Stimulated activated CD8-positive, alpha-beta memory T cell treated with anti-CD3 and anti-CD28 coated beads, Interleukin-15, amount 100 ng/mL, for 1 hour (primary cell): ENCODE data around the gene INSL3.
A peak's percentile ranks its signal among the peaks of the same experiment; 100 is the strongest.

Experiments used
- DNase-seq: peaks from one replicate; pipeline ENCODE4 v3.0.0-alpha.2; 2020; ENCODE audit warnings: low read depth

The INSL3 gene

DNA sequence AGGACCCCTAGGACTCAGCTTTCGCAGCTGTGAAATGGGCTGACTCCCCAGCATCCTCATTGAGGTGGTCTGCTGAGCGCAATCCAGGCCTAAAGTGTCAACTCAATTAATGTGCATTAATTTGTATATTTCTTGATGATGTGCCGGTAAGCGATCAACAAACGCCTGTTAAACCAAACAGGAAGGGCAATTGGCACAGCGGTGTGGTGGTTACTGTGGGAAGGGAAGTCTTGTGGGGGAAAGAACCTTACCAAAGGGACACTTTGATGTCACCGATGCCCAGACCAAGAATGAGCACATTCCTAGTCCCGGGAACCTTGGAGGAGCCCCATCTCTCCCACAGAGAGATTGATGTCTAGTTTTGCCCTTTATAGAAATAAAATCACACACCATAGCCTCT lies 24.8 kb upstream of the INSL3 start:
- DNase-seq = no peak

DNA sequence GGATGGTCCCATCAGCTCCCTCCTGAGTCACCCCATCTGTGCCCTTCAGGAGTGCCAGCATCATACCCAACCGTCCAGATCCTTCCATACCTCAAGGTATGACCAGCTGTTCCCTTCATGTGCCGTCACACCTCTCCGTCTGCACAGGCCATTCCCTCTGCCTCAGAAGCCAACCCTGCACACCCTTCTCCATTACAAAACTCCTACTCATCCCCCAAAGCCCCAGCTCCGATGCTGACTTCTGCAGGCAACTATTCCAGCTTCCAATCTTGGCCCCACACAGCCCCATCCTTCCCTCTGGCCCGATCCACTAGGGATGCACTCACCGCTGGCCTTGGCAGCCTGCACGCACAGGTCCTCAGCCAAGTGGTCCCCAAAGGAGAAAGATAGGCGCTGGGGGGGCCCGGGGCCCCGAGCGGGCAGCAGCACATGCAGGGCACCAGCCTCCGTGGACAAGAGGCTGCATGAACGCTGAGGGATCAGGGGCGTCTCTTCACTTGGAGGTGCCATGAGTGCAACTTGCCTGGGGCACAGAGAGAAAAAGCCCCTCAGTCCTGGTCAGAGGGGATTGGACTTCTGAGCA lies 22.7 kb upstream of the INSL3 start:
- DNase-seq = no peak

DNA sequence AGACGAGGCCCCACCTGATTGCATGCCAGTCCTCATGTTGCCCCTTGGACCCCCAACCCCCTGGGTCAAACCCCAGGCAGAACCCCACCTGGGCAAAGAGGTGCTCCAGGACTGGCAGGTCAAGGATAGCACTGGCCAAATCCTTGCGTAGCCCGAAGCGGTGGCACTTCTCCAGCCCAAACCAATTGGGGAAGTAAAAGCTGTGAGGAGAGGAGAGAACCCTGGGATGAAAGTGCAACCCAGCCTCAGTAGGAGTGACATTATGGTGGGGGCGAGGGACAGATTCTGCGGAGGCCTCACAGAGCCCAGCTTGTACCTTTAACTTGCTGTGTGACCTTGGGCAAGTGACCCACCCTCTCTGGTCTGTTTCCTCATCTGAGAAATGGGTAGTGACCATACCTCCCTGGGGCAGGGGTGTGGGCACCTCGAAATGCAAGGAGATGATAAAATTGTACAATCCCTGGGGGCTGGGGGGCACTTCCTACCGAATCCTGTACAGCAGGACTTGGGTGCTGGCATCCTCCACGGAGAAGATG lies 22.0 kb upstream of the INSL3 start:
- no peak for DNase-seq

DNA sequence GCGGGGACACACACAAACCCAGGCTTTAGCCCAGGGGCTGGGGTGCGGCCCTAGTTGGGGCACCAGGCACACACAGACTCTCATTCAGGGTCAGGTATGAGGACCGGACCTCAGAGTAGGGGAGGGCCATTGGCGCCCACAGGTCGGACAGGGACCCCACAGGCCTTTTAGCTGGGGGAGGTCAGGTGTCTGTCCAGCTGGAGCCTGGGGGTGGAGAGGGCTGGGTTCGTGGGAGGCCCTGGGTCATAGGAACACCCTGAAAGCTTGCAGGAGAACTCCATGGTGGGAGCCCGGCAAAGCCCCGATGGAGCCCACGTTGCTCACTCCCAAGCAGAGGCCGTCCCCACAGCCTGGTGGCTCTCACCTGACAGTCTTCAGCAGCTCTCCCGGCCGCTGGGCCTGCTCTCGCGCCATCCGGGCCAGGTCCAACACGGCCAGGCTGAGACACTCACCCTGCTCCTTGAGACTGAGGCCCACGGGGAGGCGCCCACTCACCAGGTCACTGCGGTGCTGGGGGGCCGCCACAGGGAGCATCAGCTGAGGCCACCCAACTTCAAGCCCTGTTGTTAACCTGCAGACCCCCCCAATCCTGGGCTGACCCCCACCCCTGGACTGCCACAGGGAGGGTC lies 21.5 kb upstream of the INSL3 start:
- no peak for DNase-seq

DNA sequence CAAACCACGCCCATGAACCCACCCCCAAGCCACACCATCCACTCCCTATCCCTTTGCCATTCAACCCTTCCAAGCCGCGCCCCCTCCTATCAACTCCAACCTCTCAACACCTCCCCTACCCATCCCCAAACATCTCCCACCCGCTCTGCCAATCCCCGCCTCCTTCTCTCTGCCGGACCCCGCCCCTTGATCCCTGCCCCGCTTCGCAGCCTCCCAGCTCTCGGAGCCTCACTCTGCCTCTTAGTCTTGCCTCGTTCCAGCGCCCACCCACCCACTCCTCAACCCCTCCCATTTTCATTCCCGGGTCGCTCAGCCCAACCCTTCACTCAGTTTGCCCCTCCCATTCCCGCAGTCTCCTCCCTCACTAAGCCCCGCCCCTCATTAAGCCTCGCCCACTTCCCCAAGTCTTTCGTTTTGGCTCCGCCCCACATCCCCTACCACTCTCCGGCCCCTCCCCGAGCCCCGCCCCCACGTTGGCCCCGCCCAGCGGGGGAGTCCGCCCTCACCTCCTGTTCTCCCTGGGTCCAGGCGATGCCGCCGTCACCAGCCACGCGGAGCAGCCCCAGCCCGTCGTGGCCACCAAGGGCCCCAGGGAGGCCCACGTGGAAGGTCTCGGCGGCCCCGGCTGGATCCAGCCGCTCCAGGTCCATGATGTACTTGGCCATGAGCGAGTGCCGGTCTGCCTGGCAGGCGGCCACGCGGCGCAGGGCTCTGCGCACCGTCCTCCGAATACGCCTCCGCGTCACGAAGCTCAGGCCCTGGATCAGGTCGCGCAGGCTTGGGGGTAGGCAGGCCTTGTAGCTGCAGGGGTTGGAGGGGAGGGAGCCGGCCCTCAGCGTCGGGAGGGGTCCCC lies 20.7 kb upstream of the INSL3 start:
- DNase-seq = peak; percentile 40

DNA sequence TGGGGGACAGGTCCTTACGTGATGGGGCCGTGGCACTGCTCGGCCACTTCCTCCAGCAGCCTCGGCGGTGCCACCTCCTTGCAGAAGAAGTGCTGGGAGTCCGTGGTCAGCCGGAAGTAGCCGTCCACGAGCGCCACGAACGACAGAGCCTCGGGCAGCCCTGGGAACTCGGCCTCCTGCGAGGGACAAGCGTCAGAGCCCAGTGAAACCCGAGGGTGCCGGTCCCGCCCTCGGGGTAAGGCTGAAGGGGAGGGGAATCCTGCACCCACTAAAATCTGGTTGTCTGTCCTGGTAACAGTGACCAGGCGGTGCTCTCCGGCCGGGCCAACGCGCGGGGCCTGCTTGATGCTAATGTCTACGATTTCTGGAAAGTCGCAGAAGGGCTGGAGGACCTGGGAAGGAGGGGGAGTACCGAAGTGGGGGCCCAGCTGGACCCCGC lies 20.1 kb upstream of the INSL3 start:
- DNase-seq = no peak

DNA sequence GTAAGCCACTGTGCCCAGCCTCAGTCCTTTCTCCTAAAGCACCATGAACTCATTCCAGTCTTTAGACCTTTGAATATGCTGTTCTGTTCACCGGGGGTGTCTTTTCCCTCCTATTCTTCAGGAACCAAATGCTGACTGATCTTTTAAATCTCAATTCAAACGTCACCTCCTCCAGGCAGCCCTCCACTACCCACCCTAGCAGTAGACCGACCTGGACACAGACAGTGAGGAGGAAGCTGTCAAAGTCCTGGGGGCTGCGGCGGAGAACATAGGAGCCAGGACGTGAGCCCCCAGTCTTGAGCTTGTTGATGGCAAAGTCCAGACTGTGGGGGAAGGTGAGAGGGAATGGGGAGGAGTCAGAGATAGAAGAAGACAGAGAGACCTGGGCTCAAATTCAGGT lies 18.7 kb upstream of the INSL3 start:
- DNase-seq = no peak

DNA sequence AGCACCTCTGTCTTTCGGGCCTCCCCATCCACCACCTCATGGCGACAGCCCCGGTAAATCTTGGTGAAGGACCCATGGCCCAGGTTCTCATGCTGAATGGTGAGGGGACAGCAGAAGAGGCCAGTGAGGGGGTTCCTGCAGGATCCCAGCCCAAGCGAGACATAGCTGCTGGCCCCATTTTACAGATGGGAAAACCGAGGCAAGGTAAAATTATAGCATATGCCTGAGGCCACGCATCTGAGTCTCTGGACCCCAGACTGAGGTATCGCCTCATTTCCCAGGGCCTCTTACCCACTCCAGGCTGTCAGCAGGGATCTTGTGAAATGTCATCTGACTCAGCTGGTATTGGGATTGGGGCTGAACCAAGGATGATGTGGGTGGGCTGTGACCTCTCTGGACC lies 16.7 kb upstream of the INSL3 start:
- DNase-seq = no peak

DNA sequence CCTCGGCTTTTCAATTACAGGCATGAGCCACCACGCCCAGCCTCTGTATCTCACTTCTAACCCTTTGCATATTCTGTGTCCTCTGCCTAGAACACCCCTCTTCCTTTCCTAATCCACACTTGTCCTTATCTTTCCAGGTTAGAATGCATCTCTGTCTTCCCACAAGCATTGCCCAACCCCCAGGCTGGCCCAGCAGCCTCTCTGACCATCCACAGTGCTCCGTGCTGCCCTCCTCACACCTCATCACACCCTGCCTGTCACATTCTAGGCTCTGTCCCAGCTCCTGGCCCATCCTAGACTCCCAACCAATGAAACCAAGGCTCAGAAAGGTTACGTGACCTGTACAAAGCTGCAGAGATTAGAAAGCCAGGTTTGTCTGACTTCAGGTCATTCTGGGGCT lies 15.2 kb upstream of the INSL3 start:
- no peak for DNase-seq

DNA sequence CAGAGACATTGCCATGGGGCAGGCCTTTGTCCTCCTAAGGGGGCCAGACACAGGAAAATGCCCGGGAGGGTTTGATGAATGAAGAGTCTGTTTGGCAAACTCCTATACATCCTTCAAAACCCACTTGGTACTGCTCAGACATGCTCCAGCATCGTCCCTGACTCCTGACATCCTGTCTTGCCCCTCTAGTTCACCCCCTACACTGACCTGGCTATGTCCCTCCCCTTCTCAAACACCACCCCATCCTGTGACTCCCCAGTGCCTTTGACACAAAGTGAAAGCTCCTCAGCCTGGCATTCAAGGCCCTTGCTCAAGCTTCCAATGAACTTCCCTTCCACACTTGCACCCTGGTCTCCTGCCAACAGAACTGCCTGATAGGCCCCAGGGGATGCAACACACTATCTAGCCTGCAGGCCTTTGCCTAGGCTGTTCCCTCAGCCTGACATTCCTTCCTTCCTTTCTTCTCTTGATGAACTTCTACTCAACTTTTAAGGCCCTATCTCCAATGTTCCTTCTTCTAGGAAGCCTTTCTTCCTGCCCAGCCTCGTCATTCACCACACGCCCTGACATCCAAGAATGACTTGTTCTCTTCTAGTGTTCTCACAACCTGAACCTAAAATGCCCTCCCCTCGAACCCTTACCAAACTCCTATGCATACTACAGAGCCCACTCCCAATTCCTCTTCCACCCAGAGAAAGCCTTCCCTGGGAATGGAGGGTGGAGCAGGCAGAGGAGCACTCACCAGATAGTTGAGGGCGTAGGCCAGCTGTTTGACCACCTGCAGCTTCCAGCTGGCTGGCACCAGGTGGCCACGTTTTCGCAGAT lies 14.1 kb upstream of the INSL3 start:
- no peak for DNase-seq

DNA sequence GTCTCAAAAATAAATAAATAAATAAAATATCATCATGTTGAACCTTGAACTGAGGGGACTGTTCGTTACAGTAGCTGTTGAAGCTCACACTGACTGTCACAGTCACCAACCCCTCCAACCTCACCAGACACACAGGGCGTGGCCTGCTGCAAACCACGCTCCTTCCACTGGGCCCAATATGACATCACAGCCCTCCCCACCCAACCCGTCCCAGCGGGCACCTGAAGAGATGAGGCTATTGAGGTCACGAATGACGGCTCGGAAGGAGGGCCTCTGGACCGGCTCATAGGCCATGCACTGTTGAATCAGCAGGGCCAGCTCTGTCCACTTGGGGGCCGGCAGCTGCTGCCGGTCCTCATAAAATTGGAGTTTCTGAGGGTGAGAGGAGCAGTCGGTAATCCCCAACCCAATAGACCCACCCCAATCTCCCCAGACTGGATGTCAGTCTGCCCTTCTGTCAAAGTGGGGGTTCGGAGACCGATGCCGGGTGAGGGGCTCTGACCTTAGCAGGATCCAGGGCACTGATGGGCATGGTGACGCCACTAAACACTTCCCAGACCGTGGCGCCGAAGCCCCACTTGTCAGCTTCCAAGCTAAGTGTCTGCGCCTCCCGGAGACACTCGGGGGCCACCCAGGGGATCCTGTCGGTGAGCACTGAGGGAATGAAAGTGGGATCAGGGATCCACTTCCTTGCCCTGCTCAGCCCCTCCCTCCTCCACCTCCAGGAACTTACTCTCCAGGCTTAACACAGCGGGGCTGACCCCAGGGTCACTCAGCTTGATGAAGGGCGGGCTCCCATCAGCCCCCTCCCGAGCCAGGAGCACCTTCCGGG lies 13.2 kb upstream of the INSL3 start:
- no peak for DNase-seq

DNA sequence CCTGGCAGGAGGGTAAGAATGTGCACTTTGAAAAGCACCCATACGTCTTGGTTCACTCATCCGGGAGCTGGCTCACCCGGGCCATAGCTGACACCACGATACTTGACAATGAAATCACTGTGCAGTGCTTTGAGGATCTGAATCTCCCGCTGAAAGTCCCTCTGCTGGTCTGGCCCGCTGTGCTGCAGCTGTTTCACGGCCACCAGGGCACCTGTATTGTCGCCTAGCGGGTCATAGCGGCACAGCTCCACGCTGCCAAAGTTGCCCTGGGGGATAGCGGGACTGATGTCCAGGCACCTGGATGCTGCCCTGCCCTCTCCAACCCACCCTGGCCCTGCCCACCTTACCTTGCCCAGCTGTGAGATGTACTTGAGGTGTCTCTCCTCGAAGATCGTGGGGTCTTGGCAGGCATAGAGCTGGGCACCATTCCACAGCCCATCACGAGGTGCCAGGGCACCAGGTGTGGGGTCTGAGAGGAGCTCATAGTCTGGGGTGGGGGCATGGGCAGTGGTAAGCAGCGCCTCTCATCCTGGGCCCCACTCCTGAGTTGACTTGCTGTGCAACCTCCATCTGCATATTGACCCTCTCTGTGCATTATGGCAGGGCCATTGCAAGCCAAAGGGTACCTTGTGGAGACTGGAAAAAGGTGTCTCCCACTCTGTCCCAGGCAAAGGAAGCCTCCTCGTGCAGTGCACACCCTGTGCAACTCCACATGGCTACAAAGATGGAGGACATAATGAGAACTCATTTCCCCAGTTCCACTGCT lies 11.3 kb upstream of the INSL3 start:
- DNase-seq = no peak

DNA sequence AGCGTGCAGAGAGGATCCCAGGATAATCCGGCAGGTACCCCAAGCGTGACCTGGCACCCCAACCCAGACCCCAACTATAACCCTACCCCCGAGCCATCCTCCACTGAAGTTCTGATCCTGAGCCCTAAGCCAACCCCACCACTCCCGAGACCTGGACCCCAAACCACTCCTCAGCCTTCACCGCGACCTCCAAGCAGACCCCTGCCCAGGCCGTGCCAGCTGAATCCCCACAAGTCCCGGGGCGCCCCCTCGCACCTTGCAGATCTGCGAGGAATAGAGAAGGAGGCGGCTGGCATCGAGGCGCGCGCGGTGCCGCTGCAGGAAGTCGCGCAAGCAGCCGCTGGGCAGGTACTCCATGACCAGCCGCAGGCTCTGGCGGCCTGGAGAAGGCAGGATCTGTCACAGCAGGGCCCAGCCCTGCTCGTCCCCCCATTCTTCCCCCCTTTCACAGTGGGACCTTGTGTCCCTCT lies 10.1 kb upstream of the INSL3 start:
- no peak for DNase-seq

DNA sequence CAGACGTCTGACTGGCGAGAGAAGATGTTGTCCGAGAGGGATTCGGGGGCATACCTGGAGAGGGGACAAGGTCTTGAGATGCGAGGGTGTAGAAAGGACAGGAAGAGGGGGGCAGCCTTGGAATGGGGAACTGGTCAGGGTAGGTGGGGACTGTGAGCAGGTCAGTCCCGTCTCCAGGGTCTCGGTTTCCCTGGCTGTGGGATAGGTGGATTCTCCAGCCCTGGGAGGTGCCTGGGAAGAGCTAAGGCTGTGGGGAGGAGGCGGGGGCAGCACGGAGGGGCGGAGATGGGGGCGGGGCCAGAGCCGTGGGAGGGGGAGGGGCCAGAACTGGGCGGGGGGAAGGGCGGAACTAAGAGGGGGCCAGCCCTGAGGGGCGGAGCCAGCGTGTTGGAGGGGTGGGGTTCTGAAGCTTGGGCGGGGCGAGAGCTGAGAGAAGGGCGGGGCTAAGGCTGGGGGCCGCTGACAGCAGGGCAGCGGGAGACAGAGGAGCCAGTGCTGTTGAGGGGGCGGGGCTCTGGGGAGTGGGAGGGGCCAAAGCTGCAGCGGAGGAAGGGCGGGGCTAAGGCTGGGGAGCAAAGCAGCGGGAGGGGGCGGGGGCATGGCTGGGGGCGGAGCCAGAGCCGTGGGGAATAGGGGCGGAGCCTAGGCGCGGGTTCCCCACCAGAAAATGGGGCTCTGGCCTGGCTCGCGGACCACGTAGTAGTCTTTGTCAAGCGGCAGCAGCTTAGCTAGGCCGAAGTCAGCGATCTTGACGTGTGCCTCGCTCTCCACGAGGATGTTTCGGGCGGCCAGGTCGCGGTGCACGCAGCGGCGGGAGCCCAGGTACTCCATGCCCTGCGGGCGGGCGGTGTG lies 9.5 kb upstream of the INSL3 start:
- DNase-seq = no peak

DNA sequence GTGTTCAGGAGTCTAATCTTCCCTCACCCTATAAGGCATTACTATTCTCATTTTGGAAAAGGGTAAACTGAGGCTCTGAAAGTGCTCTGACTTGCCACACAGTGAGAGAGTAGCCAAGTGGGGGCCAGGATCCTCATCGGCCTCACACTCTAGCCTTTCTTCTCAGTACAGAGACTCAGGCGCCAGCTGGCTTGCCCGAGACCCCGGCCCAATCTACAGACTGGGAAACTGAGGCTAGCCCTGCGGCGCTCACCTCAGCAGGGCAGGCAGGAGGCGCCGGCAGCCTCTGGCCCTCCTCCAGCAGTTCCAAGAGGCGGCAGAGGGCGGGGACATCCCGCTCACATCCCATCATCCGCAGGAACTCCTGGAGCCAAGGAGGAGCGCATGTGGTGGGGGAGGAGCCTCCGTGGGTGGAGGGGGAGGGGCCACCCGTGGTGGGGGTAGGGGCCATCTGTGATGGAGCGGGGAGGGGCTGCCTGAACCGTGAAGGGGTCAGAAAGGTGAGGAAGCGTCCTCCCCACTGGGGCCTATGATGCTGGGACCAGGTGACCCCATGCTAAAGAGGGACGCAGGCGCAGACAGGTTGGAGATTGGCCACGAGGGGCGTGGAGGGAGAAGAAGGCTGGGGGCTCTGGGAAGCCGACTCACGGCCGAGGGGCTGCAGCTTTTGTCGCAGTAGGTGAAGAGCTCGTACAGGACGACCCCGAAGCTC lies 8.7 kb upstream of the INSL3 start:
- DNase-seq = no peak

DNA sequence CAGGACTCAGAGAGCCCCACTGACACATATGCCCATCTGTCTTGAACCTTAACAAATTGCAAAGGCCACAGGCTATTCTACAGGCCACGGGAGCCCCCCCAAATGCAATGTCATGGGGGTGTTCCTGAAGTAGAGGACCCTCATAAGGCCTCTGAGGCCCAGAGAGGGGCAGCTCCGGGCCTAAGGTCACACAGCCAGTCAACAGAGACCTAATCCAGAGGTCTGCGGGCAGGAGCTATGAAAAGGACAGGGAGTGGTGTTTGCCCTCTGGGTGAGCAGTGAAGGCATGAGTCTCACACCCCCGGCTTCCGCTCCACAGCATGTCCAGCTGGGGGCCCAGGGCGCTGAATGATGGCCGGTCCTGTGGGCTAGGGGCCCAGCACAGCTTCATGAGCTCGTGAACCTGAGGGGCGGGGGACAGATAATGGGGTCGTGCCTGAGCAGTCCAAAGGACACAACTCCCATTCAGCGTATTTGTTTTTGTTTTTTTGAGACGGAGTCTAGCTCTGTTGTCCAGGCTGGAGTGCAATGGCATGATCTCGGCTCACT lies 5.3 kb upstream of the INSL3 start:
- DNase-seq = no peak

DNA sequence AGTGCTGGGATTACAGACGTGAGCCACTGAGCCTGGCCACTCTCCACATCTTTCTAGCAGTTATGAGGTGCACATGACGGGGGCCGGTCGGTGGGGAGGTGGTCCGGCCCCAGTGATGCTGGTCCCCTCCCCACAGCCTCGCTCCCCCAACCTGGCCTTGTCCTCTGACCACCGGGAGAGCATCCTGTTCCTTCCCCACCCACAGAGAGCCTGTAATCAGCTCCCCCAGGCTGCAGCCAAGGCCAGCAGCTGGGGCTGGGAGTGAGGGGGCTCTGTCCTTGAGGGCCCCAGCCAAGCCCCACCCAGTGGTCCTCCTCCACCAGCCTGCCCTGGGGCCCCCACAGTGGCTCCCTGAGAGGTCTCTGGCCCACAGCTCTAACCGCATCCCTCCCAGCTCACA lies 3.0 kb upstream of the INSL3 start:
- no peak for DNase-seq

DNA sequence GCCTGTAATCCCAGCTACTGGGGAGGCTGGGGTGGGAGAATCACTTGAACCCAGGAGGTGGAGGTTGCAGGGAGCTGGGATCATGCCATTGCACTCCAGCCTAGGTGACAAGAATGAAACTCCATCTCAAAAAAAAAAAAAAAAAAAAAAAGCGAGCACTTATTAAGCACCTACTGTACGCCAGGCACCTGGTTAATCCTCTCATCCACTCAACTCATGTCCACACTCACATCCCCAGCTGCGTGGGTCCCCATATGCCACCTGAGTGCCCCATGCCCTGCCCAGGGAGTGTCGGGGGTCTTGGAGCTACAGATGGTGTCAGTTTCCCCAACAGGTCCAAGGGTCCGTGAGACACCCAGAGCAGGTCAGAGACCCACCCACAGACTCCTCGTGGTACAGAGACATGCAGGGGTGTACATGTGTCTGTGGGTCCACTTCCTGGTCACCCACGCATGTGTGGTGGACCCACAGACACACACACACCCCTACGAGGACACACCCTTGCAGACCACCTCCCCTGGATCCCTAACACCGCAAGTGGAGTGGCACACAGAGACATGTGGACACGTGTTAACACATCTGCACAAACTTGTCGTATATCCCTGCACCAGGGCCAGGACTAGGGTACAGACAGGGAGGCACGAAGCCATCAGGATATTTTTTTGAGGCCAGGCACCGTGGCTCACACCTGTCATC lies 3.5 kb downstream of the INSL3 start:
- no peak for DNase-seq
